ENCODE data around the gene SDHC. TPM values are rescaled to one million over a fixed set of nuclear protein-coding genes. Genes with fewer than 3 reads are reported as not detected.

SDHC gene
- total and polyA plus RNA-seq, 8 donors: 164 to 204 (median 185) TPM

DNA sequence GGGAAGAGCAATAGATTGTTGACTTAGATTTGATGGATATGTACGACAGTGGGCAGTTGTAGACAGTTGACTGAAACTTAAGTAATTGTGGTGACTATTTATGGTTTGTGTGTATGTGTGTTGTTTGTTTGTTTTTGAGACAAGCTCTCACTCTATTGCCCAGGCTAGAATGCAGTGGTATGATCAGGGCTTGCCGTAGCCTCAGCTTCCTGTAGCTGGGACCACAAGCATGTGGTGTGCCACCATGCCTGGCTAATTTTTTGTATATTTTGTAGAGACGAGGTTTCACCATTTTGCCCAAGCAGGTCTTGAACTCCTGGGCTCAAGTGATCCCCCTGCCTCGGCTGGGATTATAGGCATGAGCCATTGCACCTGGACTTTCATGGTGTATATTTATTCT, 9.8 kb downstream of the SDHC start:
- ATAC-seq (no peak), DNase-seq (no peak)
- intact Hi-C loops (cut with DNase I): no loop called here
- Histone ChIP-seq H3K4me1 (no peaks in the 10 kb centered on the region), H3K27ac (no peak overlapping the region), H3K27me3 (no peaks in the 10 kb centered on the region), H3K9me3 (no peaks in the 10 kb centered on the region), H3K36me3 (peaks cover 0 to 58% of the 10 kb centered on the region in 2 donors), H3K4me3 (no peak overlapping the region)
- TF ChIP-seq, protein P1, sequence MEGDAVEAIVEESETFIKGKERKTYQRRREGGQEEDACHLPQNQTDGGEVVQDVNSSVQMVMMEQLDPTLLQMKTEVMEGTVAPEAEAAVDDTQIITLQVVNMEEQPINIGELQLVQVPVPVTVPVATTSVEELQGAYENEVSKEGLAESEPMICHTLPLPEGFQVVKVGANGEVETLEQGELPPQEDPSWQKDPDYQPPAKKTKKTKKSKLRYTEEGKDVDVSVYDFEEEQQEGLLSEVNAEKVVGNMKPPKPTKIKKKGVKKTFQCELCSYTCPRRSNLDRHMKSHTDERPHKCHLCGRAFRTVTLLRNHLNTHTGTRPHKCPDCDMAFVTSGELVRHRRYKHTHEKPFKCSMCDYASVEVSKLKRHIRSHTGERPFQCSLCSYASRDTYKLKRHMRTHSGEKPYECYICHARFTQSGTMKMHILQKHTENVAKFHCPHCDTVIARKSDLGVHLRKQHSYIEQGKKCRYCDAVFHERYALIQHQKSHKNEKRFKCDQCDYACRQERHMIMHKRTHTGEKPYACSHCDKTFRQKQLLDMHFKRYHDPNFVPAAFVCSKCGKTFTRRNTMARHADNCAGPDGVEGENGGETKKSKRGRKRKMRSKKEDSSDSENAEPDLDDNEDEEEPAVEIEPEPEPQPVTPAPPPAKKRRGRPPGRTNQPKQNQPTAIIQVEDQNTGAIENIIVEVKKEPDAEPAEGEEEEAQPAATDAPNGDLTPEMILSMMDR (IDR thresholded peaks at IDR 0.05): no peak

DNA sequence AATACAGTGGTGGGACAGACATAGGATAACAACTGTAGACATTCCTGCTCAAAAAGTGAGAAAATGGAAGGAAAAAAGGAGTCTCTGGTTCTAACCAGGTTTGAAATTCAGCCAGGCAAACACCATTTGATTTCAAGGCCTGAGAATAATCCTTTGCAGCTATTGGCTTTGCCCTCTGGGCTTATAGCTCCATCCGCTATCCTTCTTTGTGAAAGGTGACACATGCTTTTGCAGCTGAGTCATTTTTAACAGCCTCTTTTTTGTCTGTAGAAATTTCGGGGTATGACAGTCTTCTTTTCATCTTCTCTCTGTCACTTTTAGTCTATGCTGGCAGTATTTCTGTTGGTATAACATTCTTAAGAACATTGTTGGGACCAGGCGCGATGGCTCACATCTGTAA, 16.2 kb downstream of the SDHC start:
- H3K27me3 ChIP-seq: no peaks in the 10 kb centered on the region
- TF ChIP-seq, protein P1 (IDR thresholded peaks at IDR 0.05): no peak
- H3K9me3 ChIP-seq: no peaks in the 10 kb centered on the region
- no peaks in the 10 kb centered on the region for H3K4me1 ChIP-seq
- intact Hi-C loops (cut with DNase I): no loop called here
- H3K27ac ChIP-seq: no peak overlapping the region
- no peak overlapping the region for H3K4me3 ChIP-seq
- peaks cover 4 to 98% of the 10 kb centered on the region in 2 donors for H3K36me3 ChIP-seq
- no peak for DNase-seq
- ATAC-seq: no peak

DNA sequence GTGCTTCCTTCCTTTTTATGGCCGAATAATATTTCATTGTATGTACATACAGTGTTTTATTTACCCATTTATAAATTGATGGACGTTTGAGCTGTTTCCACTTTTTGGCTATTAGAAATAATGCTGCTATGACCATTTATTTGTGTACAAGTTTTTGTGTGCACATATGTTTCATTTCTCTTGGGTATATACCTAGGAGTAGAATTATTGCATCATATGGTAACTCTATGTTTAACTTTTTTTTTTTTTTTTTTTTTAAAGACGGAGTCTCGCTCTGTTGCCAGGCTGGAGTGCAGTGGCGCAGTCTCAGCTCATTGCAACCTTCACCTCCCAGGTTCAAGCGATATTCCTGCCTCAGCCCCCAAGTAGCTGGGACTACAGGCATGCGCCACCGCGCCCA, 19.0 kb downstream of the SDHC start:
- no peaks in the 10 kb centered on the region for H3K4me1 ChIP-seq
- TF ChIP-seq, protein P1 (IDR thresholded peaks at IDR 0.05): no peak
- intact Hi-C loops (cut with DNase I): no loop called here

GRCh38 chr1:161335796-161336195, 21.6 kb downstream of the SDHC start:
- intact Hi-C loops (cut with DNase I): no loop called here
- TF ChIP-seq, protein P1 (IDR thresholded peaks at IDR 0.05): no peak
- Histone ChIP-seq H3K9me3 (no peaks in the 10 kb centered on the region), H3K27me3 (no peaks in the 10 kb centered on the region), H3K4me1 (no peaks in the 10 kb centered on the region), H3K4me3 (no peak overlapping the region), H3K36me3 (peaks cover 4 to 78% of the 10 kb centered on the region in 2 donors), H3K27ac (no peak overlapping the region)
- ATAC-seq (no peak), DNase-seq (no peak)

More for the DNA sequence above, 19.0 kb downstream of the SDHC start:
- ATAC-seq (no peak), DNase-seq (no peak)
- no peaks in the 10 kb centered on the region for H3K9me3 ChIP-seq
- no peaks in the 10 kb centered on the region for H3K27me3 ChIP-seq
- no peak overlapping the region for H3K27ac ChIP-seq
- no peak overlapping the region for H3K4me3 ChIP-seq
- H3K36me3 ChIP-seq: peaks cover 4 to 87% of the 10 kb centered on the region in 2 donors

GRCh38 chr1:161342177-161342576, 28.0 kb downstream of the SDHC start:
- DNase-seq (no peak), ATAC-seq (no peak)
- H3K9me3 ChIP-seq: no peaks in the 10 kb centered on the region
- H3K36me3 ChIP-seq: peaks cover 0 to 79% of the 10 kb centered on the region in 2 donors
- H3K4me1 ChIP-seq: no peaks in the 10 kb centered on the region
- no peak overlapping the region for H3K27ac ChIP-seq
- intact Hi-C loops (cut with DNase I): no loop called here
- H3K4me3 ChIP-seq: no peak overlapping the region
- H3K27me3 ChIP-seq: no peaks in the 10 kb centered on the region
- TF ChIP-seq, protein P1 (IDR thresholded peaks at IDR 0.05): no peak
